ENCODE measurements around the gene CCT5. TPM values are rescaled to one million over a fixed set of nuclear protein-coding genes. Genes with fewer than 3 reads are reported as not detected.

CCT5 gene
- total and polyA plus RNA-seq, 10 of the 15 experiments (the other 5 are each of a cell fraction or from before 2014, with no cell fraction given): 376 to 637 (median 543) TPM

DNA sequence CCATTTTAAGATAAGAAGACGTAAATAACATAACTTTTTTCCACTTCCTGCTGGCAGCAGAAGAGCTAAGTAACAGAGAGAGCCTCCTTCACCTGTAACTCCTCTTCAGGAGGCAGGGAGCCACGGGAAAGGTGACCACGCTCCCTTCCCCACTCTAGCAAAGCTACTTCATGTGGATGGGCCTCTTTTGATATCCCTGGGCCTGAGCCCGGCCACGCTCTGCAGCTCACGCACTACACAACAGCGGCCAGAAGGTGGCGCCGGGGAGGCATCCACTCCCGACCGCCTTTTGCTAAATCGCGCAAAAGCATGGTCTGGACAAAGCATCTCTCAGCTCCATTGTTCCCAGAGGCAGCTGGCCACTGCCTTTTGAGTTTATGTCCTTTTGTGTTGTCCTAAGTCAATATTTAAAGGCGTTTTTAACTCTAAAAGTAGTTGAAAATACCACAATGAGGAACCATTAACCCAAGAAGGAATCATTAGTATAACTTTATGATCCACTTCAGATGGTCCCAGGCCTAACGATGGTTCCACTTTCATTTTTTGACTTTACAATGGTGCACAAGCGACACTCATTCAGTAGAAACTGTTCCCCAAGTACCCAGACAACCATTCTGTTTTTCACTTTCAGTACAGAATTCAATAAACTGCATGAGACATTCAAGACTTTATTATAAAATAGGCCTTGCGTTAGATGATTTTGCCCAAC lies 34.0 kb downstream of the CCT5 start (continued):
- TF ChIP-seq HSF1 (IDR thresholded peaks at IDR 0.05; ENCODE audit: low read depth, low read length) (no peak), TCF3 (IDR thresholded peaks at IDR 0.05; ENCODE audit: borderline replicate concordance, insufficient read depth, low read depth, low read length) (peak; percentile 25; the same call in 1 of the 2 replicates), HCFC1 (IDR thresholded peaks at IDR 0.05; ENCODE audit: low read length) (0 out of 2 replicates have a peak, but pooled peaks have one; percentile 27), POLR2AphosphoS2 (IDR thresholded peaks at IDR 0.05; ENCODE audit: low read depth, low read length) (no peak), TCF12 (IDR thresholded peaks at IDR 0.05; ENCODE audit: low read depth, low read length) (no peak), SUPT20H (IDR thresholded peaks at IDR 0.05; ENCODE audit: borderline replicate concordance, control insufficient read depth, low read depth, low read length) (no peak), IRF4 (IDR thresholded peaks at IDR 0.05; ENCODE audit: low read depth, low read length) (peak; percentile 48), IRF3 (IDR thresholded peaks at IDR 0.05) (no peak), TAF1 (IDR thresholded peaks at IDR 0.05; ENCODE audit: borderline replicate concordance, low read depth, low read length) (0 out of 2 replicates have a peak, but pooled peaks have one; percentile 38), IKZF1 (conservative IDR thresholded peaks at IDR 0.05) (0 out of 2 replicates have a peak, but pooled peaks have one; percentile 14), ZBED1 (IDR thresholded peaks at IDR 0.05; ENCODE audit: borderline replicate concordance) (no peak), RB1 (IDR thresholded peaks at IDR 0.05; ENCODE audit: borderline replicate concordance) (0 out of 2 replicates have a peak, but pooled peaks have one; percentile 24), ZNF687 (IDR thresholded peaks at IDR 0.05) (no peak), CHD2 (IDR thresholded peaks at IDR 0.05; ENCODE audit: borderline replicate concordance, low read depth, low read length) (no peak), NR2F1 (conservative IDR thresholded peaks at IDR 0.05) (no peak), SREBF1 (IDR thresholded peaks at IDR 0.05; ENCODE audit: low read length) (no peak), ESRRA (IDR thresholded peaks at IDR 0.05; ENCODE audit: low read length) (no peak)
- TF ChIP-seq, protein P1, sequence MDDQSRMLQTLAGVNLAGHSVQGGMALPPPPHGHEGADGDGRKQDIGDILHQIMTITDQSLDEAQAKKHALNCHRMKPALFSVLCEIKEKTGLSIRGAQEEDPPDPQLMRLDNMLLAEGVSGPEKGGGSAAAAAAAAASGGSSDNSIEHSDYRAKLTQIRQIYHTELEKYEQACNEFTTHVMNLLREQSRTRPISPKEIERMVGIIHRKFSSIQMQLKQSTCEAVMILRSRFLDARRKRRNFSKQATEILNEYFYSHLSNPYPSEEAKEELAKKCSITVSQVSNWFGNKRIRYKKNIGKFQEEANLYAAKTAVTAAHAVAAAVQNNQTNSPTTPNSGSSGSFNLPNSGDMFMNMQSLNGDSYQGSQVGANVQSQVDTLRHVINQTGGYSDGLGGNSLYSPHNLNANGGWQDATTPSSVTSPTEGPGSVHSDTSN (IDR thresholded peaks at IDR 0.05; ENCODE audit: insufficient replicate concordance, low read depth, low read length): no peak
- TF ChIP-seq, protein P2, sequence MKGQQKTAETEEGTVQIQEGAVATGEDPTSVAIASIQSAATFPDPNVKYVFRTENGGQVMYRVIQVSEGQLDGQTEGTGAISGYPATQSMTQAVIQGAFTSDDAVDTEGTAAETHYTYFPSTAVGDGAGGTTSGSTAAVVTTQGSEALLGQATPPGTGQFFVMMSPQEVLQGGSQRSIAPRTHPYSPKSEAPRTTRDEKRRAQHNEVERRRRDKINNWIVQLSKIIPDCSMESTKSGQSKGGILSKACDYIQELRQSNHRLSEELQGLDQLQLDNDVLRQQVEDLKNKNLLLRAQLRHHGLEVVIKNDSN (IDR thresholded peaks at IDR 0.05; ENCODE audit: borderline replicate concordance, extremely low read length, insufficient read depth, low read depth, low read length): no peak

All from GM12878 (cell line).